ENCODE results near the gene BCAR3.

BCAR3 gene

GRCh38 chr1:93699049-93699384, 17.4 kb upstream of the BCAR3 start:
- TF ChIP-seq NFIC (IDR thresholded peaks at IDR 0.05) (no peak), CEBPB (IDR thresholded peaks at IDR 0.05) (no peak), TEAD4 (IDR thresholded peaks at IDR 0.05) (no peak), CREB1 (IDR thresholded peaks at IDR 0.05; ENCODE audit: low read depth) (no peak)

DNA sequence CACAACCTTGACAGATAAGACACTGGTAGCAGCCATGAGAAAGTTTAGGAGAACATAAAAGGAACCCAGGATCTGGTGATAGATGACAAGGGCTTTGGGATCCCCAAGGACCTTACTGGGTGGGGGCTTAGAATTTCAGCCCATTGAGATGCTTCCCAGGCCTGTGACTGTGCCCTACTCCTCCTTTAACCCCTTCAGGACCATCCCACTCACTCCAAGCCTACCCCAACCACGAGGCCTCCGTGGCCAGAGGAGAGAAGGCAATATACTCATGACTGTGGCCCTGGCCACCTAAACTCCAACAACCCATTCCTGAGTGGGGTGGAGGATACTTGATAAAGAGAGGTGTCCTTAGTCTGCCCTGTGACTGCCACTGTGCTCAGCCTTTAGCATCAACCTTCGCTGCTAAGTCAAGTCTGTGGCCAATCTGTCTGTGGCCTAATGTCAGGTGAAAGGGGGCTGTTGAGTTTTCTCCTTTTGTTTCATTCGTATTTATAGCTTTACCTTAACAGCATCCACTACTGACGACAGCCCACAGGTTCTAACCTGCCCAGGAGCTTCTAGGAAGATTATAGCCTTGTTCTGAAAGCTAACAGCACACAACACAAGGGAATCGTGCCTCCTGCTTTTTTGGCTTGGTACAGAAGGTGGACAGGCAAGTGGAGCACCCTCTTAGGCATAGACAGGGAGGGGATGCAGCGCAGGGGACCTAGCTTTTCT, 16.9 kb upstream of the BCAR3 start:
- TF ChIP-seq ZBTB7A (IDR thresholded peaks at IDR 0.05; ENCODE audit: low read depth) (no peak), TEAD4 (IDR thresholded peaks at IDR 0.05) (no peak)

GRCh38 chr1:93695411-93696005, 13.9 kb upstream of the BCAR3 start:
- no peak for TF ChIP-seq TCF12 (IDR thresholded peaks at IDR 0.05; ENCODE audit: low read depth)
- TF ChIP-seq CEBPB (IDR thresholded peaks at IDR 0.05) = no peak
- no peak for TF ChIP-seq ZBTB7A (IDR thresholded peaks at IDR 0.05; ENCODE audit: low read depth)
- no peak for TF ChIP-seq EP300 (IDR thresholded peaks at IDR 0.05; ENCODE audit: borderline replicate concordance)
- TF ChIP-seq EGR1 (IDR thresholded peaks at IDR 0.05) = no peak
- TF ChIP-seq NFIC (IDR thresholded peaks at IDR 0.05) = no peak
- no peak for TF ChIP-seq TEAD4 (IDR thresholded peaks at IDR 0.05)
- TF ChIP-seq RAD21 (IDR thresholded peaks at IDR 0.05; ENCODE audit: low read depth) = no peak

DNA sequence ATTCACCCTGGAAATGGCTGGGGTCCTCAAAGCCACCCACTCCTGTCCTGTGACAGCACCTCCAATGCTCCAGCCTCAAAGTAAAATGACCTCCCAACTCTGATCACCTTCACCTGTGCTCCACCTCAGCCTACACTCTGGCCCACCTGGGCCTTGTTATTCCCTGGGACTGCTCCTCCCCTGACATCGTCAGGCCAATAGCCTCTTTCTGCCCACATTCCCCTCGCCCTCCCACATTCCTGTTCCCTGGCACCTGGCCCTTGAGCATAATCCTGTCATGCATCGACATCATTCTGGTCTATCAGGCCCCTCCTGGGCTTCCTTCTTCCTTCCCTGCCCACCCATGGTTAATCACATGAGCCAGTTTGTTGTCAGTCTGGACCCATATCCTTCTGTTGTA, 13.2 kb upstream of the BCAR3 start:
- TF ChIP-seq, protein P1, sequence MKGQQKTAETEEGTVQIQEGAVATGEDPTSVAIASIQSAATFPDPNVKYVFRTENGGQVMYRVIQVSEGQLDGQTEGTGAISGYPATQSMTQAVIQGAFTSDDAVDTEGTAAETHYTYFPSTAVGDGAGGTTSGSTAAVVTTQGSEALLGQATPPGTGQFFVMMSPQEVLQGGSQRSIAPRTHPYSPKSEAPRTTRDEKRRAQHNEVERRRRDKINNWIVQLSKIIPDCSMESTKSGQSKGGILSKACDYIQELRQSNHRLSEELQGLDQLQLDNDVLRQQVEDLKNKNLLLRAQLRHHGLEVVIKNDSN (IDR thresholded peaks at IDR 0.05) = 0 out of 2 replicates have a peak, but pooled peaks have one; percentile 2
- no peak for TF ChIP-seq MAX (IDR thresholded peaks at IDR 0.05)
- peak; percentile 74 for TF ChIP-seq NFIC (IDR thresholded peaks at IDR 0.05)
- peak; percentile 91 for TF ChIP-seq TEAD4 (IDR thresholded peaks at IDR 0.05)
- peak; percentile 25; the same call in 1 of the 2 replicates for TF ChIP-seq EP300 (IDR thresholded peaks at IDR 0.05; ENCODE audit: borderline replicate concordance)

- TF ChIP-seq CREB1 (IDR thresholded peaks at IDR 0.05; ENCODE audit: low read depth) = no peak
- TF ChIP-seq TAF1 (IDR thresholded peaks at IDR 0.05; ENCODE audit: low read depth) = no peak
- TF ChIP-seq FOXM1 (IDR thresholded peaks at IDR 0.05; ENCODE audit: borderline replicate concordance, low read depth) = no peak
- no peak for TF ChIP-seq EP300 (IDR thresholded peaks at IDR 0.05; ENCODE audit: borderline replicate concordance)
- TF ChIP-seq TEAD4 (IDR thresholded peaks at IDR 0.05) = no peak
- no peak for TF ChIP-seq CEBPB (IDR thresholded peaks at IDR 0.05)
- no peak for TF ChIP-seq RAD21 (IDR thresholded peaks at IDR 0.05; ENCODE audit: low read depth)
- no peak for TF ChIP-seq EGR1 (IDR thresholded peaks at IDR 0.05)
- TF ChIP-seq TCF12 (IDR thresholded peaks at IDR 0.05; ENCODE audit: low read depth) = no peak
- TF ChIP-seq MAX (IDR thresholded peaks at IDR 0.05) = no peak
- TF ChIP-seq YY1 (IDR thresholded peaks at IDR 0.05; ENCODE audit: low read depth) = no peak
Observed at GRCh38 chr1:93694039-93694438, 12.4 kb upstream of the BCAR3 start.

- TF ChIP-seq TEAD4 (IDR thresholded peaks at IDR 0.05) (peak; percentile 67), EP300 (IDR thresholded peaks at IDR 0.05; ENCODE audit: borderline replicate concordance) (peak; percentile 69; the same call in 1 of the 2 replicates), TCF12 (IDR thresholded peaks at IDR 0.05; ENCODE audit: low read depth) (peak; percentile 64), TAF1 (IDR thresholded peaks at IDR 0.05; ENCODE audit: low read depth) (no peak), FOXM1 (IDR thresholded peaks at IDR 0.05; ENCODE audit: borderline replicate concordance, low read depth) (no peak; the same call in 1 of the 2 replicates), MAX (IDR thresholded peaks at IDR 0.05) (peak; percentile 93)
- TF ChIP-seq, protein P1 (IDR thresholded peaks at IDR 0.05) = 0 out of 2 replicates have a peak, but pooled peaks have one; percentile 10
Observed at GRCh38 chr1:93692983-93693591, 11.4 kb upstream of the BCAR3 start.

GRCh38 chr1:93692451-93692861, 10.8 kb upstream of the BCAR3 start:
- TF ChIP-seq CREB1 (IDR thresholded peaks at IDR 0.05; ENCODE audit: low read depth) (no peak), YY1 (IDR thresholded peaks at IDR 0.05; ENCODE audit: low read depth) (no peak), CEBPB (IDR thresholded peaks at IDR 0.05) (no peak), REST (IDR thresholded peaks at IDR 0.05; ENCODE audit: low read depth) (no peak), ZBTB7A (IDR thresholded peaks at IDR 0.05; ENCODE audit: low read depth) (no peak)
- TF ChIP-seq, protein P1 (IDR thresholded peaks at IDR 0.05) = no peak
